ENCODE data around the gene SIPA1. TPM values are rescaled to one million over a fixed set of nuclear protein-coding genes. Genes with fewer than 3 reads are reported as not detected.

Gene SIPA1
- total and polyA plus RNA-seq, 2 of the 8 experiments (the other 6 are each of a cell fraction or from before 2014, with no cell fraction given) = 35.3 to 72.2 TPM

DNA sequence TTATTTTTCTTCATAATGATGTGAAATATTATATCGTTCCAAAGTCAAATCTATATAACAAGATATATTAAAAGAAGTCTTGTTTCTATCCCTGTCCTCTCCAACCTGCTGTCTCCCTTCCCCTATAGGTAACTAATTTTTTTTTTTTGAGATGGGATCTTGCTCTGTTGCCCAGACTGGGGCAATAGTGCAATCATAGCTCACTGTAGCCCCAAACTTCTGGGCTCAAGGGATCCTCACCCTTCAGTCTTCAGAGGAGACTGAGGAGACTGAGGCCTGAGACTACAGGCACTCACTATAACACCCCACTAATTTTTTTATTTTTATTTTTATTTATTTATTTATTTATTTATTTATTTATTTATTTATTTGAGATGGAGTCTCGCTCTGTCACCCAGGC is 35.1 kb downstream of the SIPA1 start:
- H3K56ac ChIP-seq (replicated peaks; ENCODE audit: insufficient read length, low read depth, low read length) = no peak overlapping the region
- H3K9ac ChIP-seq (replicated peaks in 1 of 4; ENCODE audit: extremely low read depth in 1 of 4, low read depth in 3 of 4, low read length in 3 of 4) = no peak overlapping the region
- POLR2A ChIA-PET (ENCODE audit: partially characterized antibody) = no interaction called here
- no peaks in the 10 kb centered on the region for H3K79me2 ChIP-seq (ENCODE audit: control insufficient read depth in 1 of 2, insufficient read depth in 2 of 2, low read length in 2 of 2)
- H3K23me2 ChIP-seq (ENCODE audit: low read depth, low read length) = no peaks in the 10 kb centered on the region
- no peak overlapping the region for H2AFZ ChIP-seq (ENCODE audit: low read length)
- 85% methylated on average over 2 of the region's 2 CpGs; no CpG with 5 or more reads in 1 of the 2 experiments for WGBS, 2 experiments (ENCODE audit: extremely low coverage in 1 of 2, insufficient coverage in 1 of 2, insufficient read length in 1 of 2, insufficient replicate concordance in 2 of 2, low coverage in 1 of 2, low lambda C conversion rate in 2 of 2, missing lambda C conversion rate in 1 of 2)
- no peak overlapping the region for H3K27ac ChIP-seq (ENCODE audit: low read depth, low read length)
- H3K36me3 ChIP-seq (ENCODE audit: control insufficient read depth in 2 of 4, insufficient read depth in 4 of 4, low read length in 3 of 4) = no peaks in the 10 kb centered on the region
- no peak overlapping the region for H2BK5ac ChIP-seq (ENCODE audit: low read depth, low read length)
- no peaks in the 10 kb centered on the region for H3K79me1 ChIP-seq (ENCODE audit: low read depth, low read length)
- H4K91ac ChIP-seq (replicated peaks; ENCODE audit: insufficient read length, low read length) = no peak overlapping the region
- H3K4me2 ChIP-seq (ENCODE audit: insufficient read depth in 1 of 2, low read depth in 2 of 2, low read length in 2 of 2) = no peak overlapping the region
- no peaks in the 10 kb centered on the region for H4K20me1 ChIP-seq (replicated peaks in 1 of 2; ENCODE audit: control insufficient read depth in 1 of 2, insufficient read depth in 2 of 2, low read length in 2 of 2)
- no peak overlapping the region for H4K5ac ChIP-seq (ENCODE audit: insufficient read length, low read depth, low read length)
- no peak overlapping the region for H4K8ac ChIP-seq (ENCODE audit: extremely low read depth, insufficient read depth, low read length)
- no peaks in the 10 kb centered on the region for H3K27me3 ChIP-seq (replicated peaks in 1 of 4; ENCODE audit: control insufficient read depth in 3 of 4, extremely low read depth in 1 of 4, insufficient read depth in 3 of 4, low read length in 3 of 4)
- no peaks in the 10 kb centered on the region for H3K9me3 ChIP-seq (ENCODE audit: insufficient read depth in 2 of 2, low read depth in 1 of 2, low read length in 1 of 2)
- no peak overlapping the region for H2BK15ac ChIP-seq (ENCODE audit: low read length)
- no peak overlapping the region for H3K4me3 ChIP-seq (ENCODE audit: extremely low read depth in 1 of 4, insufficient read depth in 2 of 4, low read depth in 3 of 4, low read length in 4 of 4)
- H3K18ac ChIP-seq (ENCODE audit: extremely low read depth, low read length) = no peak overlapping the region
- H2BK120ac ChIP-seq (replicated peaks; ENCODE audit: low read depth, low read length) = no peak overlapping the region
- no peak overlapping the region for H2BK20ac ChIP-seq (ENCODE audit: low read length)
- CTCF ChIA-PET (ENCODE audit: partially characterized antibody) = interaction anchor here (0.6 to 1.9 kb wide), 2 partner anchors 46 to 66 kb away, joined by 3 to 5 read pairs; no protein-coding TSS in a partner anchor
- no peak overlapping the region for H3K14ac ChIP-seq (ENCODE audit: insufficient read length)
- H3K4me1 ChIP-seq (replicated peaks in 1 of 4; ENCODE audit: control insufficient read depth in 3 of 4, insufficient read depth in 4 of 4, low read length in 3 of 4) = no peaks in the 10 kb centered on the region
- no peak overlapping the region for H3K23ac ChIP-seq (ENCODE audit: insufficient read length)
- no peak overlapping the region for H2BK12ac ChIP-seq (ENCODE audit: low read depth, low read length)
- DNase-seq (ENCODE audit: low read depth in 1 of 2, low spot score in 2 of 2) (no peak), FAIRE-seq (no peak)
- no peak overlapping the region for H2AK5ac ChIP-seq (ENCODE audit: low read depth, low read length)
- no peak overlapping the region for H3K4ac ChIP-seq (replicated peaks; ENCODE audit: insufficient read length, low read depth, low read length)
- TF ChIP-seq CREB1 (IDR thresholded peaks at IDR 0.05) (no peak), YY1 (IDR thresholded peaks at IDR 0.05; ENCODE audit: low read depth, low read length) (no peak), SP2 (IDR thresholded peaks at IDR 0.05; ENCODE audit: low read length) (no peak), EGR1 (IDR thresholded peaks at IDR 0.05; ENCODE audit: borderline replicate concordance, low read depth, low read length) (no peak), ASH2L (IDR thresholded peaks at IDR 0.05; ENCODE audit: low read length) (no peak), CHD1 (IDR thresholded peaks at IDR 0.05; ENCODE audit: low read depth, low read length) (no peak), KDM4A (IDR thresholded peaks at IDR 0.05; ENCODE audit: low read depth, low read length, severe bottlenecking) (no peak)
- TF ChIP-seq, protein P1, sequence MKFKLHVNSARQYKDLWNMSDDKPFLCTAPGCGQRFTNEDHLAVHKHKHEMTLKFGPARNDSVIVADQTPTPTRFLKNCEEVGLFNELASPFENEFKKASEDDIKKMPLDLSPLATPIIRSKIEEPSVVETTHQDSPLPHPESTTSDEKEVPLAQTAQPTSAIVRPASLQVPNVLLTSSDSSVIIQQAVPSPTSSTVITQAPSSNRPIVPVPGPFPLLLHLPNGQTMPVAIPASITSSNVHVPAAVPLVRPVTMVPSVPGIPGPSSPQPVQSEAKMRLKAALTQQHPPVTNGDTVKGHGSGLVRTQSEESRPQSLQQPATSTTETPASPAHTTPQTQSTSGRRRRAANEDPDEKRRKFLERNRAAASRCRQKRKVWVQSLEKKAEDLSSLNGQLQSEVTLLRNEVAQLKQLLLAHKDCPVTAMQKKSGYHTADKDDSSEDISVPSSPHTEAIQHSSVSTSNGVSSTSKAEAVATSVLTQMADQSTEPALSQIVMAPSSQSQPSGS (IDR thresholded peaks at IDR 0.05; ENCODE audit: low read length) = no peak

All from H1 (cell line).